ENCODE data around the gene ABI2. TPM values are rescaled to one million over a fixed set of nuclear protein-coding genes. Genes with fewer than 3 reads are reported as not detected.
"Not testable (repeated sequence)": the region's sequence is repeated elsewhere in the genome, so short reads cannot be mapped to it uniquely, and the experiment has no call there.

Gene ABI2
- total RNA-seq, 6 experiments from 2014 or later = 5.2 to 13.9 (median 8.9) TPM

GRCh38 chr2:203360833-203361430, 32.7 kb downstream of the ABI2 start:
- 64% methylated on average over 3 of the region's 3 CpGs for WGBS (ENCODE audit: insufficient coverage, low coverage, low lambda C conversion rate, missing lambda C conversion rate)
- H3K36me3 ChIP-seq = no peaks in the 10 kb centered on the region
- intact Hi-C loops (cut with DNase I) = no loop called here

GRCh38 chr2:203361495-203361894, 33.3 kb downstream of the ABI2 start:
- DNase-seq (no peak), ATAC-seq (no peak)
- Histone ChIP-seq H3K4me1 (no peaks in the 10 kb centered on the region), H3K4me3 (no peak overlapping the region), H3K27me3 (no peaks in the 10 kb centered on the region), H3K36me3 (no peaks in the 10 kb centered on the region), H3K27ac (no peak overlapping the region), H3K9me3 (no peaks in the 10 kb centered on the region)
- intact Hi-C loops (cut with DNase I) = no loop called here
- WGBS (ENCODE audit: insufficient coverage, low coverage, low lambda C conversion rate, missing lambda C conversion rate) = 63% methylated on average over 2 of the region's 2 CpGs
- no peak for TF ChIP-seq CTCF (IDR thresholded peaks at IDR 0.05)
- no peak for TF ChIP-seq POLR2A (IDR thresholded peaks at IDR 0.05)

More at GRCh38 chr2:203360833-203361430, 32.7 kb downstream of the ABI2 start:
- Histone ChIP-seq H3K4me3 (no peak overlapping the region), H3K27me3 (no peaks in the 10 kb centered on the region), H3K9me3 (no peaks in the 10 kb centered on the region), H3K27ac (no peak overlapping the region), H3K4me1 (no peaks in the 10 kb centered on the region)
- TF ChIP-seq POLR2A (IDR thresholded peaks at IDR 0.05) (no peak), CTCF (IDR thresholded peaks at IDR 0.05) (no peak)
- no peak for DNase-seq
- ATAC-seq = no peak

GRCh38 chr2:203361922-203362321, 33.7 kb downstream of the ABI2 start:
- no peaks in the 10 kb centered on the region for H3K27me3 ChIP-seq

DNA sequence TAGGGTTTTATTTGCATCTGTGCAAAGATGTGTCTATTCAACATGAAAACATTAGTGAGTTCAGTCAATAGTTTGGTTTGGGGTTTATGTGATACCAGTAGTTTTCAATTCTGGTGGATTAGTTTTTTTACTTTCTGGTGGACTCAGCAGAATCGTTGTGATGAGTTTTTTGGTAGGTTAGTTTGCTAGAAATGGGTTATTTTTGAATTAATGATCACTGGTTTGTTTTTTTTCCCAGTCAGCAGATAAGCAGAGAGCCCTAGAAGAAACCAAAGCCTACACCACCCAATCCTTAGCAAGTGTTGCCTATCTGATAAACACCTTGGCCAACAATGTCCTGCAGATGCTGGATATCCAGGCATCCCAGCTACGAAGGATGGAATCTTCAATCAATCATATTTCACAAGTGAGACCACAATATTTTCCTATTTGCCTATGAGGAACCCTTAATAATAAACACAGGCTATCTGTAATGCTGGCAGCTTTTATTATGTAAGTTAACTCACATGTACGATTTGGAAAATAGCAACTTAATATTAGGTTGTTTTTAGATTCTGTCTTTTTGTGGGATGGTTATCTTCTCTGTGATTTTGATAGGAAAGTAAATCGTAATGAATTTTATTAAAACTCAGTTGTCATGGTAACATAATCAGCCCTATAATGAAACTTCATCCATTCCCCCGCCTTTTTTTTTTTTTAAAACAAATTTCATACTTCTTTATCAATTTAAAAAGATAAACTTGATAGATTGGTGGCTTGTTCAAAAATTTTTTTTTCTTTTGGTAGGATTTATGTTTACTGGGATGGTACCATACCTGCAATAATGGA, 38.7 kb downstream of the ABI2 start:
- DNase-seq (no peak), ATAC-seq (no peak)
- intact Hi-C loops (cut with DNase I) = no loop called here
- no peaks in the 10 kb centered on the region for H3K27me3 ChIP-seq
- H3K4me3 ChIP-seq = no peak overlapping the region
- H3K36me3 ChIP-seq = no peaks in the 10 kb centered on the region
- no peak for TF ChIP-seq POLR2A (IDR thresholded peaks at IDR 0.05)
- no peak for TF ChIP-seq CTCF (IDR thresholded peaks at IDR 0.05)
- no peak overlapping the region for H3K27ac ChIP-seq
- 92% methylated on average over 5 of the region's 5 CpGs for WGBS (ENCODE audit: insufficient coverage, low coverage, low lambda C conversion rate, missing lambda C conversion rate)
- no peaks in the 10 kb centered on the region for H3K4me1 ChIP-seq
- H3K9me3 ChIP-seq = no peaks in the 10 kb centered on the region

More at GRCh38 chr2:203361922-203362321, 33.7 kb downstream of the ABI2 start:
- Histone ChIP-seq H3K36me3 (no peaks in the 10 kb centered on the region), H3K4me1 (no peaks in the 10 kb centered on the region), H3K27ac (no peak overlapping the region), H3K4me3 (no peak overlapping the region), H3K9me3 (no peaks in the 10 kb centered on the region)
- TF ChIP-seq CTCF (IDR thresholded peaks at IDR 0.05) = no peak
- TF ChIP-seq POLR2A (IDR thresholded peaks at IDR 0.05) = no peak
- DNase-seq (no peak), ATAC-seq (no peak)
- intact Hi-C loops (cut with DNase I) = no loop called here

- H3K4me1 ChIP-seq; DNase-seq; intact Hi-C loops (cut with DNase I); H3K27ac ChIP-seq; H3K4me3 ChIP-seq; ATAC-seq; H3K9me3 ChIP-seq; H3K36me3 ChIP-seq; H3K27me3 ChIP-seq: not testable (repeated sequence)
- WGBS (ENCODE audit: insufficient coverage, low coverage, low lambda C conversion rate, missing lambda C conversion rate) = 90% methylated on average over 2 of the region's 31 CpGs
Observed at GRCh38 chr2:203372706-203373105, 44.5 kb downstream of the ABI2 start.

Measured in right lobe of liver (tissue), 6 donors.